ENCODE measurements around the gene PNMA1.

The PNMA1 gene

GRCh38 chr14:73750531-73750901 lies 36.3 kb upstream of the PNMA1 start:
- no peak for DNase-seq (ENCODE audit: low spot score)

GRCh38 chr14:73749706-73750530 lies 35.7 kb upstream of the PNMA1 start:
- DNase-seq (ENCODE audit: low spot score), result no peak

- DNase-seq (ENCODE audit: low spot score), result no peak
Measured at GRCh38 chr14:73748858-73749357, 34.7 kb upstream of the PNMA1 start.

GRCh38 chr14:73747379-73748211 lies 33.4 kb upstream of the PNMA1 start:
- no peak for DNase-seq (ENCODE audit: low spot score)

GRCh38 chr14:73746520-73747378 lies 32.6 kb upstream of the PNMA1 start:
- no peak for DNase-seq (ENCODE audit: low spot score)

GRCh38 chr14:73745571-73746519 lies 31.7 kb upstream of the PNMA1 start:
- DNase-seq (ENCODE audit: low spot score), result no peak

- DNase-seq (ENCODE audit: low spot score), result no peak
Measured at GRCh38 chr14:73744874-73745529, 30.8 kb upstream of the PNMA1 start.

- DNase-seq (ENCODE audit: low spot score), result no peak
Measured at GRCh38 chr14:73744175-73744867, 30.1 kb upstream of the PNMA1 start.

- DNase-seq (ENCODE audit: low spot score), result peak; percentile 61
Measured at GRCh38 chr14:73743431-73743931, 29.3 kb upstream of the PNMA1 start.

GRCh38 chr14:73742520-73743238 lies 28.5 kb upstream of the PNMA1 start:
- DNase-seq (ENCODE audit: low spot score), result no peak

- no peak for DNase-seq (ENCODE audit: low spot score)
Measured at GRCh38 chr14:73741876-73742519, 27.8 kb upstream of the PNMA1 start.

GRCh38 chr14:73741386-73741875 lies 27.2 kb upstream of the PNMA1 start:
- DNase-seq (ENCODE audit: low spot score), result peak; percentile 59

GRCh38 chr14:73740618-73741326 lies 26.6 kb upstream of the PNMA1 start:
- peak; percentile 67 for DNase-seq (ENCODE audit: low spot score)

- no peak for DNase-seq (ENCODE audit: low spot score)
Measured at GRCh38 chr14:73739899-73740617, 25.9 kb upstream of the PNMA1 start.

GRCh38 chr14:73739174-73739898 lies 25.2 kb upstream of the PNMA1 start:
- DNase-seq (ENCODE audit: low spot score), result no peak

- DNase-seq (ENCODE audit: low spot score), result no peak
Measured at GRCh38 chr14:73738518-73739173, 24.5 kb upstream of the PNMA1 start.
